K562 (cell line): ENCODE measurements around the gene SAMD14. TPM values are rescaled to one million over a fixed set of nuclear protein-coding genes. Genes with fewer than 3 reads are reported as not detected.
A peak's percentile ranks its signal among the peaks of the same experiment; 100 is the strongest.

Source experiments
- ATAC-seq: fragments of 200-7000 bp; cut with Tn5 transposase; 3 replicates; pipeline ENCODE4 v1.9.1; 2020; ENCODE audit warnings: moderate library complexity
- BruUV-seq: library from RNA; stranded (reverse); fragments of 400-500 nt; replicated peaks from 2 replicates; lab custom pipeline; 2021; lab: Mats Ljungman, UMichigan
- CTCF ChIA-PET: fragments of 300-600 bp; formaldehyde crosslinking; extraction: SDS; loops from one replicate; lab custom pipeline; 2021; ENCODE audit warnings: low intra/inter-chr PET ratio; lab: Yijun Ruan, JAX
- POLR2A ChIA-PET: fragments of 300-600, 350-650 bp; sonication (Branson Sonifier 250); formaldehyde crosslinking; extraction: SDS; loops from one replicate; lab custom pipeline; 2021; ENCODE audit warnings: antibody characterized with exemption, inconsistent platforms; lab: Yijun Ruan, JAX
- DNase-seq, 4 experiments: peaks; one replicate each; pipeline versions ENCODE4 v3.0.0 to v3.0.0-alpha.2; 2011 to 2018; ENCODE audit warnings: low spot score in 3 of 4, mixed read lengths in 3 of 4; ENCODE audit errors: extremely low read depth in 1 of 4
- FAIRE-seq: peaks from 2 replicates; lab custom pipeline; 2011; peaks lifted over from hg19 to GRCh38; lab: Jason Lieb, UNC
- H2AFZ ChIP-seq: 2 replicates; pipeline ENCODE4 v1.6.0; 2011; ENCODE audit warnings: low read depth, low read length, control low read depth, inconsistent platforms
- H3K27ac ChIP-seq: fragments of 200-600 bp; 3 replicates; pipeline ENCODE4 v1.8.0; 2011; ENCODE audit warnings: low read depth, mild to moderate bottlenecking, control low read depth, inconsistent platforms, low read length, moderate library complexity, mixed read lengths; ENCODE audit errors: extremely low read depth
- H3K27me3 ChIP-seq, 2 experiments: fragments of 300-600 bp in 1 of 2; 2 replicates in 1 of 2; 3 replicates in 1 of 2; pipeline versions ENCODE4 v1.6.0 to v1.8.0; 2011; ENCODE audit warnings: inconsistent platforms in 2 of 2, low read length in 2 of 2, mild to moderate bottlenecking in 1 of 2, mixed read lengths in 1 of 2, moderate library complexity in 1 of 2; ENCODE audit not compliant: control insufficient read depth in 2 of 2, insufficient read depth in 2 of 2
- H3K36me3 ChIP-seq: fragments of 300-600 bp; 3 replicates; pipeline ENCODE4 v1.8.0; 2011; ENCODE audit warnings: mild to moderate bottlenecking, low read length, inconsistent platforms; ENCODE audit not compliant: control insufficient read depth, insufficient read depth
- H3K4me1 ChIP-seq, 2 experiments: fragments of 200-600 bp in 1 of 2; replicated peaks in 1 of 2; 2 replicates in 1 of 2; 3 replicates in 1 of 2; pipeline versions ENCODE4 v1.5.1 to v1.8.0; 2011; ENCODE audit warnings: inconsistent platforms in 2 of 2, low read length in 2 of 2, mild to moderate bottlenecking in 1 of 2, mixed read lengths in 1 of 2, moderate library complexity in 1 of 2; ENCODE audit not compliant: control insufficient read depth in 2 of 2, insufficient read depth in 2 of 2
- H3K4me2 ChIP-seq: 2 replicates; pipeline ENCODE4 v1.6.1; 2011; ENCODE audit warnings: low read length, control low read depth, inconsistent platforms, mixed read lengths; ENCODE audit not compliant: insufficient read depth
- H3K4me3 ChIP-seq: fragments of 200-600 bp; sonication (generic), shearing (Covaris generic); 2 replicates; pipeline ENCODE4 v1.5.1; 2016; ENCODE audit warnings: control low read depth, inconsistent platforms
- H3K79me2 ChIP-seq: fragments of 200-600 bp; 3 replicates; pipeline ENCODE4 v1.8.0; 2011; ENCODE audit warnings: low read length, inconsistent platforms; ENCODE audit not compliant: control insufficient read depth, insufficient read depth
- H3K9ac ChIP-seq, 2 experiments: 2 replicates each; pipeline versions ENCODE4 v1.6.0 to v1.6.1; 2011; ENCODE audit warnings: low read depth in 2 of 2, low read length in 2 of 2, control low read depth in 1 of 2, inconsistent platforms in 1 of 2, mild to moderate bottlenecking in 1 of 2, mixed read lengths in 1 of 2; ENCODE audit not compliant: insufficient read depth in 1 of 2
- H3K9me1 ChIP-seq: one replicate; pipeline ENCODE4 v1.6.0; 2011; ENCODE audit warnings: inconsistent platforms, mild to moderate bottlenecking, low read length, moderate library complexity; ENCODE audit not compliant: control insufficient read depth, insufficient read depth
- H3K9me3 ChIP-seq: replicated peaks from 2 replicates; pipeline ENCODE4 v1.5.1; 2011; ENCODE audit warnings: low read depth, low read length, inconsistent platforms; ENCODE audit not compliant: control insufficient read depth, insufficient read depth
- H4K20me1 ChIP-seq: replicated peaks from 2 replicates; pipeline ENCODE4 v1.6.1; 2011; ENCODE audit warnings: low read length, inconsistent platforms, mixed read lengths; ENCODE audit not compliant: control insufficient read depth, insufficient read depth
- HNRNPK ChIP-seq: fragments of 200-400 bp; formaldehyde crosslinking; IDR thresholded peaks from one replicate; pipeline ENCODE4 v1.6.1; 2018; ENCODE audit warnings: mild to moderate bottlenecking, low read depth, low read length; ENCODE audit not compliant: poor library complexity, severe bottlenecking
- NFRKB ChIP-seq: fragments of 450-650 bp; IDR thresholded peaks from 2 replicates; pipeline ENCODE4 v1.6.1; 2016; ENCODE audit warnings: low read depth
- RAD51 ChIP-seq: fragments of 450-650 bp; IDR thresholded peaks from 2 replicates; pipeline ENCODE4 v1.7.1; 2016; ENCODE audit warnings: low read depth, mild to moderate bottlenecking, borderline replicate concordance
- USF2 ChIP-seq: sonication (generic); formaldehyde crosslinking; IDR thresholded peaks from 2 replicates; pipeline ENCODE4 v1.5.0; 2020; ENCODE audit warnings: missing genetic modification reagents
- WGBS: fragments of 100-300 bp; shearing (Covaris generic); methylation state at CpG from one replicate; pipeline ENCODE4 v1.1.6; 2016; ENCODE audit warnings: low coverage, mixed read lengths; ENCODE audit not compliant: insufficient coverage; ENCODE audit errors: missing lambda C conversion rate; 5-methylcytosine and 5-hydroxymethylcytosine counted together
- in situ Hi-C: fragments of 300-500 bp; cut with MboI; formaldehyde crosslinking; loops from 4 replicates; pipeline ENCODE4 v1.15.0; 2018; ENCODE audit warnings: inconsistent platforms, mixed read lengths
- intact Hi-C: fragments of 100-400 bp; cut with micrococcal nuclease; formaldehyde crosslinking; loops from 2 replicates; pipeline ENCODE4 v1.14.2; 2022
- polyA plus RNA-seq, 8 experiments: library from polyadenylated mRNA; depleted of rRNA in 4 of 8; stranded (reverse) in 5 of 8; unstranded in 3 of 8; fragments of >200 nt; fragmentation: Nextera tagmentation in 2 of 8; fragmentation: Illumina TruSeq in 1 of 8; extraction: Ambion mirVana in 2 of 8; extraction: Trizol in 1 of 8; gene quantifications; 2 replicates each; pipeline versions ENCODE4 v1.2.1 to v1.2.3, GENCODE V29; 2011 to 2014; ENCODE audit warnings: inconsistent platforms in 1 of 8, missing spikeins in 1 of 8
- total RNA-seq, 7 experiments: library from RNA; depleted of rRNA in 6 of 7; stranded (reverse); fragments of >200 nt in 6 of 7; fragmentation: Illumina TruSeq in 2 of 7; extraction: Trizol in 2 of 7; gene quantifications; 2 replicates each; pipeline versions ENCODE4 v1.2.1 to v1.2.3, GENCODE V29; 2011 to 2021; ENCODE audit warnings: low replicate concordance in 1 of 7

The SAMD14 gene
- total and polyA plus RNA-seq, 9 of the 15 experiments (the other 6 are each of a cell fraction or from before 2014, with no cell fraction given) = 0.04 to 0.07 TPM; not detected in 7

DNA sequence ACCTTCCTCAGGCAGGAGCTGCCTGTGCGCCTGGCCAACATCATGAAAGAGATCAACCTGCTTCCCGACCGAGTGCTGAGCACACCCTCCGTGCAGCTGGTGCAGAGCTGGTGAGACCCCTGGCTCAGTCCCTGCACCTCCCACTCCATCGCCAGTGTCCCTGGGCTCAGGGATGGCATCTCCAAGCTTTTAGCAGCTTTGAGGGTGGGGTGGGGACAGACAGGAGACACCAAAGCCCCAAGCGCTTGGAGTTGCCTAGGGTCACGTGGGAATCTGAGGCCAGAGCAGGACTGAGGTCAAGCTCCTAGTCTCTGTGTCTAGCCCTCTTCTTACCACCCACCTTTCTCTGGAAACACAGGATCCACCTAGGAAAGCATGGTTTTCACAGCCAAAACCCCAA lies 32.5 kb downstream of the SAMD14 start:
- in situ Hi-C loops = loop anchor here (5.0 kb wide), 1 partner anchor 195 kb away; no protein-coding TSS in a partner anchor
- ATAC-seq = no peak
- H3K4me1 ChIP-seq = peaks cover 25 to 36% of the 10 kb centered on the region in 2 experiments; a peak in 4 of 5 replicates
- H4K20me1 ChIP-seq = 0 out of 2 replicates have a peak, but pooled peaks cover 12% of the 10 kb centered on the region
- no TSS peak for BruUV-seq
- H2AFZ ChIP-seq = no peak overlapping the region
- no peak for TF ChIP-seq HNRNPK
- no peak for TF ChIP-seq NFRKB
- TF ChIP-seq RAD51 = peak; percentile 19; the same call in 1 of the 2 replicates
- peak; percentile 42 for TF ChIP-seq USF2 (CRISPR knock-in tag)
- TF ChIP-seq, all 486 proteins: peak for 2
- peaks cover 4% of the 10 kb centered on the region for H3K9me1 ChIP-seq
- CTCF ChIA-PET = interaction anchor here (0.5 kb wide), 1 partner anchor 190 kb away, joined by 6 read pairs; no protein-coding TSS in a partner anchor
- 17% methylated on average over 6 of the region's 7 CpGs for WGBS
- H3K9ac ChIP-seq = no peak overlapping the region; a peak in 1 of 4 replicates
- no peak for FAIRE-seq
- H3K9me3 ChIP-seq = no peaks in the 10 kb centered on the region
- no peak for DNase-seq
- no peak overlapping the region for H3K27ac ChIP-seq
- peaks cover 11 to 22% of the 10 kb centered on the region in 2 experiments; a peak in 4 of 5 replicates for H3K27me3 ChIP-seq
- POLR2A ChIA-PET = interaction anchor here (0.8 kb wide), 1 partner anchor 18 kb away, joined by 4 read pairs; no protein-coding TSS in a partner anchor
- no peak overlapping the region for H3K4me2 ChIP-seq
- no peaks in the 10 kb centered on the region for H3K79me2 ChIP-seq
- no peaks in the 10 kb centered on the region for H3K36me3 ChIP-seq
- H3K4me3 ChIP-seq = no peak overlapping the region
- intact Hi-C loops = no loop called here
